GM18526 (cell line): Measurements from ENCODE around the gene NKD1.
A peak's percentile ranks its signal among the peaks of the same experiment; 100 is the strongest.

Experiments
- POLR2A ChIP-seq: IDR thresholded peaks from 3 replicates; pipeline ENCODE4 v1.6.1; 2011; ENCODE audit not compliant: insufficient read length; ENCODE audit errors: extremely low read depth

NKD1 gene

GRCh38 chr16:50673496-50674275, 125.5 kb downstream of the NKD1 start:
- no peak for TF ChIP-seq POLR2A

- TF ChIP-seq POLR2A: no peak
Observed at GRCh38 chr16:50674831-50675230, 126.6 kb downstream of the NKD1 start.

GRCh38 chr16:50675686-50676610, 127.8 kb downstream of the NKD1 start:
- no peak for TF ChIP-seq POLR2A

GRCh38 chr16:50676684-50677225, 128.6 kb downstream of the NKD1 start:
- TF ChIP-seq POLR2A: no peak

GRCh38 chr16:50677351-50677750, 129.2 kb downstream of the NKD1 start:
- no peak for TF ChIP-seq POLR2A

- no peak for TF ChIP-seq POLR2A
Observed at GRCh38 chr16:50678531-50678930, 130.3 kb downstream of the NKD1 start.

GRCh38 chr16:50679266-50679665, 131.1 kb downstream of the NKD1 start:
- no peak for TF ChIP-seq POLR2A

- no peak for TF ChIP-seq POLR2A
Observed at GRCh38 chr16:50679676-50680555, 131.7 kb downstream of the NKD1 start.

- no peak for TF ChIP-seq POLR2A
Observed at GRCh38 chr16:50680556-50680893, 132.3 kb downstream of the NKD1 start.

- peak; percentile 71 for TF ChIP-seq POLR2A
Observed at GRCh38 chr16:50681021-50681885, 133.1 kb downstream of the NKD1 start, which contains the start of gene SNX20. SNX20 (minus strand) TSS chr16:50681312; CDS start chr16:50677526, 3,786 bp downstream.

- peak; percentile 31 for TF ChIP-seq POLR2A
Observed at GRCh38 chr16:50683689-50684374, 135.6 kb downstream of the NKD1 start.

- peak; percentile 1 for TF ChIP-seq POLR2A
Observed at GRCh38 chr16:50684823-50685461, 136.7 kb downstream of the NKD1 start.
